ENCODE measurements around the gene MIPEP. TPM values are rescaled to one million over a fixed set of nuclear protein-coding genes. Genes with fewer than 3 reads are reported as not detected.

Gene MIPEP
- polyA plus RNA-seq, 2 of the 4 experiments (the other 2 are of a cell fraction), result 21.6 to 32.8 TPM

DNA sequence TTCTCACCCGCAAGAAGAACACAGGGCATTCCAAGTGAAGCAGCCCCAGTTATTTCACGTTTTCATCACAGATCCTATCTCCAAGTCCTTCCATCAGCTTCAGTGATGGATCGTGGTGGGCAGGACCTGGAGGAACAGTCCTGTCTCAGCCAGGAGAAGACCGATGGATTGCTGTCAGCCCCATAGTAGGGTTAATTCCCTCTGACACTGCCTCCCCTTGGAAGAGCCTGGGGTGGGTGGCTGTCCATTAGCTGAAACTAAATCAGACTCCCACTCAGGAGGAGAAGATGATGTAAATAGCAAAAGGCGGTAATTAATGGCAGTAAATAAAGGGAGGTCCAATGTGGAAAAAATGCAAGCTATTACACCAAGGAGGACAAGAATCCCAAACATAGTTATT is 188.0 kb downstream of the MIPEP start:
- no peak for FAIRE-seq
- H3K9me3 ChIP-seq, result no peaks in the 10 kb centered on the region
- TF ChIP-seq SMC3 (IDR thresholded peaks at IDR 0.05), result no peak
- no peak for TF ChIP-seq GATA3 (IDR thresholded peaks at IDR 0.05; ENCODE audit: borderline replicate concordance)
- no peak for TF ChIP-seq TFCP2L1 (CRISPR knock-in tag; IDR thresholded peaks at IDR 0.05)
- TF ChIP-seq HOXB13 (CRISPR knock-in tag; IDR thresholded peaks at IDR 0.05; ENCODE audit: low read depth), result no peak
- no peak for TF ChIP-seq RARB (CRISPR knock-in tag; IDR thresholded peaks at IDR 0.05)
- TF ChIP-seq, protein P1, sequence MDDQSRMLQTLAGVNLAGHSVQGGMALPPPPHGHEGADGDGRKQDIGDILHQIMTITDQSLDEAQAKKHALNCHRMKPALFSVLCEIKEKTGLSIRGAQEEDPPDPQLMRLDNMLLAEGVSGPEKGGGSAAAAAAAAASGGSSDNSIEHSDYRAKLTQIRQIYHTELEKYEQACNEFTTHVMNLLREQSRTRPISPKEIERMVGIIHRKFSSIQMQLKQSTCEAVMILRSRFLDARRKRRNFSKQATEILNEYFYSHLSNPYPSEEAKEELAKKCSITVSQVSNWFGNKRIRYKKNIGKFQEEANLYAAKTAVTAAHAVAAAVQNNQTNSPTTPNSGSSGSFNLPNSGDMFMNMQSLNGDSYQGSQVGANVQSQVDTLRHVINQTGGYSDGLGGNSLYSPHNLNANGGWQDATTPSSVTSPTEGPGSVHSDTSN (IDR thresholded peaks at IDR 0.05), result no peak
- no peak overlapping the region for H3K4me3 ChIP-seq
- DNase-seq (ENCODE audit: low read depth in 1 of 2, low spot score in 1 of 2), result no peak
- no peak overlapping the region for H3K4me2 ChIP-seq
- ATAC-seq, result no peak
- no peak overlapping the region for H3K27ac ChIP-seq
- H3K4me1 ChIP-seq, result no peaks in the 10 kb centered on the region
- ChIA-PET CTCF (interaction anchor here (1.2 to 1.6 kb wide), 2 partner anchors 122 to 233 kb away, joined by 4 read pairs; no protein-coding TSS in a partner anchor), POLR2A (no interaction called here)
- WGBS (ENCODE audit: missing lambda C conversion rate), result 78% methylated on average over 5 of the region's 5 CpGs

- no peaks in the 10 kb centered on the region for H3K9me3 ChIP-seq
- TF ChIP-seq, protein P2, sequence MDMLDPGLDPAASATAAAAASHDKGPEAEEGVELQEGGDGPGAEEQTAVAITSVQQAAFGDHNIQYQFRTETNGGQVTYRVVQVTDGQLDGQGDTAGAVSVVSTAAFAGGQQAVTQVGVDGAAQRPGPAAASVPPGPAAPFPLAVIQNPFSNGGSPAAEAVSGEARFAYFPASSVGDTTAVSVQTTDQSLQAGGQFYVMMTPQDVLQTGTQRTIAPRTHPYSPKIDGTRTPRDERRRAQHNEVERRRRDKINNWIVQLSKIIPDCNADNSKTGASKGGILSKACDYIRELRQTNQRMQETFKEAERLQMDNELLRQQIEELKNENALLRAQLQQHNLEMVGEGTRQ (IDR thresholded peaks at IDR 0.05), result no peak
- TF ChIP-seq ZSCAN20 (CRISPR knock-in tag; IDR thresholded peaks at IDR 0.05) (no peak), ZFP36 (IDR thresholded peaks at IDR 0.05; ENCODE audit: borderline replicate concordance, partially characterized antibody) (no peak), NR3C1 (IDR thresholded peaks at IDR 0.05) (no peak), RNF2 (IDR thresholded peaks at IDR 0.05; ENCODE audit: borderline replicate concordance, low read depth) (no peak)
- TF ChIP-seq, protein P3, sequence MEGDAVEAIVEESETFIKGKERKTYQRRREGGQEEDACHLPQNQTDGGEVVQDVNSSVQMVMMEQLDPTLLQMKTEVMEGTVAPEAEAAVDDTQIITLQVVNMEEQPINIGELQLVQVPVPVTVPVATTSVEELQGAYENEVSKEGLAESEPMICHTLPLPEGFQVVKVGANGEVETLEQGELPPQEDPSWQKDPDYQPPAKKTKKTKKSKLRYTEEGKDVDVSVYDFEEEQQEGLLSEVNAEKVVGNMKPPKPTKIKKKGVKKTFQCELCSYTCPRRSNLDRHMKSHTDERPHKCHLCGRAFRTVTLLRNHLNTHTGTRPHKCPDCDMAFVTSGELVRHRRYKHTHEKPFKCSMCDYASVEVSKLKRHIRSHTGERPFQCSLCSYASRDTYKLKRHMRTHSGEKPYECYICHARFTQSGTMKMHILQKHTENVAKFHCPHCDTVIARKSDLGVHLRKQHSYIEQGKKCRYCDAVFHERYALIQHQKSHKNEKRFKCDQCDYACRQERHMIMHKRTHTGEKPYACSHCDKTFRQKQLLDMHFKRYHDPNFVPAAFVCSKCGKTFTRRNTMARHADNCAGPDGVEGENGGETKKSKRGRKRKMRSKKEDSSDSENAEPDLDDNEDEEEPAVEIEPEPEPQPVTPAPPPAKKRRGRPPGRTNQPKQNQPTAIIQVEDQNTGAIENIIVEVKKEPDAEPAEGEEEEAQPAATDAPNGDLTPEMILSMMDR (IDR thresholded peaks at IDR 0.05), result no peak
- 65% methylated on average over 2 of the region's 2 CpGs for WGBS (ENCODE audit: missing lambda C conversion rate)
- POLR2A ChIA-PET, result no interaction called here
- ATAC-seq (no peak), FAIRE-seq (no peak), DNase-seq (ENCODE audit: low read depth in 1 of 2, low spot score in 1 of 2) (no peak)
- no peak overlapping the region for H3K4me2 ChIP-seq
- no peaks in the 10 kb centered on the region for H3K4me1 ChIP-seq
- H3K4me3 ChIP-seq, result no peak overlapping the region
- no peak overlapping the region for H3K27ac ChIP-seq
- CTCF ChIA-PET, result interaction anchor here (1.1 kb wide), 1 partner anchor 120 kb away, joined by 4 read pairs; no protein-coding TSS in a partner anchor
These were observed 189.9 kb downstream of the MIPEP start for GRCh38 chr13:23699271-23699670.

GRCh38 chr13:23697772-23698313 is 191.4 kb downstream of the MIPEP start:
- Histone ChIP-seq H3K4me1 (no peaks in the 10 kb centered on the region), H3K9me3 (no peaks in the 10 kb centered on the region), H3K4me2 (no peak overlapping the region), H3K4me3 (no peak overlapping the region), H3K27ac (no peak overlapping the region)
- ChIA-PET CTCF (interaction anchor here (1.5 to 1.7 kb wide), 2 partner anchors 10 to 119 kb away, joined by 3 to 11 read pairs; no protein-coding TSS in a partner anchor), POLR2A (interaction anchor here (0.6 kb wide), 1 partner anchor 270 kb away, joined by 3 read pairs; no protein-coding TSS in a partner anchor)
- TF ChIP-seq HOXB13 (CRISPR knock-in tag; IDR thresholded peaks at IDR 0.05; ENCODE audit: low read depth) (no peak), ATOH8 (CRISPR knock-in tag; IDR thresholded peaks at IDR 0.05; ENCODE audit: low read depth) (no peak), BCL3 (IDR thresholded peaks at IDR 0.05) (no peak), ZFP36 (IDR thresholded peaks at IDR 0.05; ENCODE audit: borderline replicate concordance, partially characterized antibody) (no peak), ZC3H11A (IDR thresholded peaks at IDR 0.05) (no peak), JUN (IDR thresholded peaks at IDR 0.05) (no peak), MAZ (IDR thresholded peaks at IDR 0.05; ENCODE audit: borderline replicate concordance, low read depth, low read length) (no peak), JUNB (IDR thresholded peaks at IDR 0.05) (no peak), EHMT2 (IDR thresholded peaks at IDR 0.05; ENCODE audit: low read depth) (no peak), CEBPB (IDR thresholded peaks at IDR 0.05) (no peak), HEYL (CRISPR knock-in tag; IDR thresholded peaks at IDR 0.05) (no peak), FOXS1 (CRISPR knock-in tag; IDR thresholded peaks at IDR 0.05) (no peak), PHF8 (IDR thresholded peaks at IDR 0.05; ENCODE audit: borderline replicate concordance, low read depth) (no peak)
- TF ChIP-seq, protein P2 (IDR thresholded peaks at IDR 0.05), result no peak
- TF ChIP-seq, protein P1 (IDR thresholded peaks at IDR 0.05), result no peak
- FAIRE-seq (no peak), ATAC-seq (no peak), DNase-seq (ENCODE audit: low read depth in 1 of 2, low spot score in 1 of 2) (no peak)
- 88% methylated on average over 1 of the region's 1 CpG for WGBS (ENCODE audit: missing lambda C conversion rate)
